ENCODE results near the gene RTEL1. TPM values are rescaled to one million over a fixed set of nuclear protein-coding genes. Genes with fewer than 3 reads are reported as not detected.

Gene RTEL1
- total RNA-seq, 1 experiment from 2014 or later: 43.0 TPM

DNA sequence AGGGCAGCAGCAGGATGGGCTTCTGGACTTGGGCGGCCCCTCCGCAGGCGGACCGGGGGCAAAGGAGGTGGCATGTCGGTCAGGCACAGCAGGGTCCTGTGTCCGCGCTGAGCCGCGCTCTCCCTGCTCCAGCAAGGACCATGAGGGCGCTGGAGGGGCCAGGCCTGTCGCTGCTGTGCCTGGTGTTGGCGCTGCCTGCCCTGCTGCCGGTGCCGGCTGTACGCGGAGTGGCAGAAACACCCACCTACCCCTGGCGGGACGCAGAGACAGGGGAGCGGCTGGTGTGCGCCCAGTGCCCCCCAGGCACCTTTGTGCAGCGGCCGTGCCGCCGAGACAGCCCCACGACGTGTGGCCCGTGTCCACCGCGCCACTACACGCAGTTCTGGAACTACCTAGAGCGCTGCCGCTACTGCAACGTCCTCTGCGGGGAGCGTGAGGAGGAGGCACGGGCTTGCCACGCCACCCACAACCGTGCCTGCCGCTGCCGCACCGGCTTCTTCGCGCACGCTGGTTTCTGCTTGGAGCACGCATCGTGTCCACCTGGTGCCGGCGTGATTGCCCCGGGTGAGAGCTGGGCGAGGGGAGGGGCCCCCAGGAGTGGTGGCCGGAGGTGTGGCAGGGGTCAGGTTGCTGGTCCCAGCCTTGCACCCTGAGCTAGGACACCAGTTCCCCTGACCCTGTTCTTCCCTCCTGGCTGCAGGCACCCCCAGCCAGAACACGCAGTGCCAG is 38.7 kb downstream of the RTEL1 start, which contains the start of gene TNFRSF6B:
Gene TNFRSF6B (plus strand): TSS at position 25 of the 729 bp plus-strand sequence. CDS start 116 bp downstream, at position 141.
- Histone ChIP-seq H3K9ac (ENCODE audit: low read length) (peak within 1 kb of the TSS; percentile 79), H3K4me2 (ENCODE audit: low read length) (peak within 1 kb of the TSS; percentile 89), H3K36me3 (ENCODE audit: low read depth, low read length) (0 out of 2 replicates have a peak, but pooled peaks cover 4% of the 10 kb centered on the region), H3K9me3 (ENCODE audit: low read length) (no peaks in the 10 kb centered on the region), H2AFZ (ENCODE audit: low read length) (no peak within 1 kb of the TSS), H3K79me2 (ENCODE audit: low read length) (0 out of 2 replicates have a peak, but pooled peaks cover 7% of the 10 kb centered on the region), H3K27me3 (ENCODE audit: low read length) (no peaks in the 10 kb centered on the region), H3K4me3 (ENCODE audit: low read length) (peak within 1 kb of the TSS; percentile 63), H3K4me1 (ENCODE audit: insufficient read depth, low read length) (peaks cover 39% of the 10 kb centered on the region), H3K27ac (ENCODE audit: low read length) (peak within 1 kb of the TSS; percentile 45), H4K20me1 (ENCODE audit: low read length) (no peaks in the 10 kb centered on the region), H3F3A (ENCODE audit: low read length, unreplicated experiment) (no peaks in the 10 kb centered on the region), H3K9me2 (replicated peaks; ENCODE audit: low read length) (no peaks in the 10 kb centered on the region)
- intact Hi-C loops (cut with micrococcal nuclease): no loop called here
- TF ChIP-seq EZH2phosphoT487 (IDR thresholded peaks at IDR 0.05; ENCODE audit: borderline replicate concordance, low read length) (no peak), EZH2 (IDR thresholded peaks at IDR 0.05; ENCODE audit: low read length, unreplicated experiment) (no peak)
- TF ChIP-seq, protein P1, sequence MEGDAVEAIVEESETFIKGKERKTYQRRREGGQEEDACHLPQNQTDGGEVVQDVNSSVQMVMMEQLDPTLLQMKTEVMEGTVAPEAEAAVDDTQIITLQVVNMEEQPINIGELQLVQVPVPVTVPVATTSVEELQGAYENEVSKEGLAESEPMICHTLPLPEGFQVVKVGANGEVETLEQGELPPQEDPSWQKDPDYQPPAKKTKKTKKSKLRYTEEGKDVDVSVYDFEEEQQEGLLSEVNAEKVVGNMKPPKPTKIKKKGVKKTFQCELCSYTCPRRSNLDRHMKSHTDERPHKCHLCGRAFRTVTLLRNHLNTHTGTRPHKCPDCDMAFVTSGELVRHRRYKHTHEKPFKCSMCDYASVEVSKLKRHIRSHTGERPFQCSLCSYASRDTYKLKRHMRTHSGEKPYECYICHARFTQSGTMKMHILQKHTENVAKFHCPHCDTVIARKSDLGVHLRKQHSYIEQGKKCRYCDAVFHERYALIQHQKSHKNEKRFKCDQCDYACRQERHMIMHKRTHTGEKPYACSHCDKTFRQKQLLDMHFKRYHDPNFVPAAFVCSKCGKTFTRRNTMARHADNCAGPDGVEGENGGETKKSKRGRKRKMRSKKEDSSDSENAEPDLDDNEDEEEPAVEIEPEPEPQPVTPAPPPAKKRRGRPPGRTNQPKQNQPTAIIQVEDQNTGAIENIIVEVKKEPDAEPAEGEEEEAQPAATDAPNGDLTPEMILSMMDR (conservative IDR thresholded peaks at IDR 0.05; ENCODE audit: low read depth, low read length): 0 out of 2 replicates have a peak, but pooled peaks have one; percentile 8
- POLR2A ChIA-PET (ENCODE audit: unreplicated experiment): no interaction called here
- BruUV-seq (replicated peaks): TSS peak; percentile 42
- CTCF ChIA-PET: interaction anchor here (0.5 to 1.0 kb wide), 3 partner anchors 55 to 159 kb away, joined by 3 to 4 read pairs (median 3); no protein-coding TSS in a partner anchor
- DNase-seq (peak; percentile 20), ATAC-seq (peak; percentile 13)

DNA sequence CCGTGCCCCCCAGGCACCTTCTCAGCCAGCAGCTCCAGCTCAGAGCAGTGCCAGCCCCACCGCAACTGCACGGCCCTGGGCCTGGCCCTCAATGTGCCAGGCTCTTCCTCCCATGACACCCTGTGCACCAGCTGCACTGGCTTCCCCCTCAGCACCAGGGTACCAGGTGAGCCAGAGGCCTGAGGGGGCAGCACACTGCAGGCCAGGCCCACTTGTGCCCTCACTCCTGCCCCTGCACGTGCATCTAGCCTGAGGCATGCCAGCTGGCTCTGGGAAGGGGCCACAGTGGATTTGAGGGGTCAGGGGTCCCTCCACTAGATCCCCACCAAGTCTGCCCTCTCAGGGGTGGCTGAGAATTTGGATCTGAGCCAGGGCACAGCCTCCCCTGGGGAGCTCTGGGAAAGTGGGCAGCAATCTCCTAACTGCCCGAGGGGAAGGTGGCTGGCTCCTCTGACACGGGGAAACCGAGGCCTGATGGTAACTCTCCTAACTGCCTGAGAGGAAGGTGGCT is 39.3 kb downstream of the RTEL1 start:
- Histone ChIP-seq H2AFZ (ENCODE audit: low read length) (no peak overlapping the region), H3K27ac (ENCODE audit: low read length) (peak overlapping the region; percentile 95), H3K27me3 (ENCODE audit: low read length) (no peaks in the 10 kb centered on the region), H3K4me2 (ENCODE audit: low read length) (peak overlapping the region; percentile 89), H3K9ac (ENCODE audit: low read length) (peak overlapping the region; percentile 79), H3K9me2 (replicated peaks; ENCODE audit: low read length) (no peaks in the 10 kb centered on the region), H3F3A (ENCODE audit: low read length, unreplicated experiment) (no peaks in the 10 kb centered on the region), H3K79me2 (ENCODE audit: low read length) (0 out of 2 replicates have a peak, but pooled peaks cover 7% of the 10 kb centered on the region), H4K20me1 (ENCODE audit: low read length) (no peaks in the 10 kb centered on the region), H3K4me1 (ENCODE audit: insufficient read depth, low read length) (peaks cover 39% of the 10 kb centered on the region), H3K9me3 (ENCODE audit: low read length) (no peaks in the 10 kb centered on the region), H3K4me3 (ENCODE audit: low read length) (peak overlapping the region; percentile 63), H3K36me3 (ENCODE audit: low read depth, low read length) (0 out of 2 replicates have a peak, but pooled peaks cover 4% of the 10 kb centered on the region)
- DNase-seq (peak; percentile 21), ATAC-seq (peak; percentile 8)
- intact Hi-C loops (cut with micrococcal nuclease): no loop called here
- CTCF ChIA-PET: interaction anchor here (0.9 kb wide), 1 partner anchor 160 kb away, joined by 3 read pairs; no protein-coding TSS in a partner anchor
- TF ChIP-seq EZH2 (IDR thresholded peaks at IDR 0.05; ENCODE audit: low read length, unreplicated experiment): no peak
- TF ChIP-seq, protein P1 (conservative IDR thresholded peaks at IDR 0.05; ENCODE audit: low read depth, low read length): no peak
- TF ChIP-seq EZH2phosphoT487 (IDR thresholded peaks at IDR 0.05; ENCODE audit: borderline replicate concordance, low read length): no peak
- BruUV-seq (replicated peaks): no TSS peak
- POLR2A ChIA-PET (ENCODE audit: unreplicated experiment): no interaction called here
